Lower leg skin (tissue), 3 donors: ENCODE results near the gene PIP5K1B.

Experiments
- POLR2A ChIP-seq, 2 donors: fragments of 450-650 bp; IDR thresholded peaks; one replicate each; pipeline ENCODE4 v1.6.1; 2016 to 2017; ENCODE audit warnings: antibody characterized with exemption in 2 of 2, mild to moderate bottlenecking in 1 of 2, moderate library complexity in 1 of 2
- TF ChIP-seq, protein P1 (sequence below), 3 donors: fragments of 450-650 bp; IDR thresholded peaks; one replicate each; pipeline ENCODE4 v1.5.1; 2016; ENCODE audit warnings: antibody characterized with exemption in 3 of 3, mild to moderate bottlenecking in 3 of 3, moderate library complexity in 2 of 3

DNA sequence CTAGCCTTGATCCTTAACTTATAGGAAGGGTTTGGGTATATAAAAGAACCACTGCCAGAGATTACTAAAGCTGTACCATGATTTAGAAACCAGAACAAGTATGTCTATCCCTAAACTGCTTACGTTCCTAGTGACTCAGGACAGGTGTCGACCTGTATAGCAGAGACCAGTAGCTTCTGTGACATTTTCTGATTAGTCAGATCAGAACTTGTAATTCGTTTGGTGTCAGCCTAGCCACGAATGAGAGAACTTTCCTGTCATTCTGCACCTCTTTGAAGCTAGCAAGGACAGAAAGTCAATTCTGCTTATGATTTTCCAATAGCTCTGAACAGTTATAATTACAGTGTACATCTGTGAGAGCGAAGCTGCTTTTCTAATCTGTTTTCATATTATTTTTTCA lies 269.4 kb downstream of the PIP5K1B start:
- TF ChIP-seq, protein P1, sequence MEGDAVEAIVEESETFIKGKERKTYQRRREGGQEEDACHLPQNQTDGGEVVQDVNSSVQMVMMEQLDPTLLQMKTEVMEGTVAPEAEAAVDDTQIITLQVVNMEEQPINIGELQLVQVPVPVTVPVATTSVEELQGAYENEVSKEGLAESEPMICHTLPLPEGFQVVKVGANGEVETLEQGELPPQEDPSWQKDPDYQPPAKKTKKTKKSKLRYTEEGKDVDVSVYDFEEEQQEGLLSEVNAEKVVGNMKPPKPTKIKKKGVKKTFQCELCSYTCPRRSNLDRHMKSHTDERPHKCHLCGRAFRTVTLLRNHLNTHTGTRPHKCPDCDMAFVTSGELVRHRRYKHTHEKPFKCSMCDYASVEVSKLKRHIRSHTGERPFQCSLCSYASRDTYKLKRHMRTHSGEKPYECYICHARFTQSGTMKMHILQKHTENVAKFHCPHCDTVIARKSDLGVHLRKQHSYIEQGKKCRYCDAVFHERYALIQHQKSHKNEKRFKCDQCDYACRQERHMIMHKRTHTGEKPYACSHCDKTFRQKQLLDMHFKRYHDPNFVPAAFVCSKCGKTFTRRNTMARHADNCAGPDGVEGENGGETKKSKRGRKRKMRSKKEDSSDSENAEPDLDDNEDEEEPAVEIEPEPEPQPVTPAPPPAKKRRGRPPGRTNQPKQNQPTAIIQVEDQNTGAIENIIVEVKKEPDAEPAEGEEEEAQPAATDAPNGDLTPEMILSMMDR (IDR thresholded peaks at IDR 0.05) = no peak
- no peak for TF ChIP-seq POLR2A (IDR thresholded peaks at IDR 0.05)
